Measurements from ENCODE around the gene DDX6.
"Not testable (repeated sequence)": the region's sequence is repeated elsewhere in the genome, so short reads cannot be mapped to it uniquely, and the experiment has no call there.

The DDX6 gene

GRCh38 chr11:118735203-118735602 lies 55.8 kb downstream of the DDX6 start:
- DNase-seq, result no peak

GRCh38 chr11:118734031-118734430 lies 56.9 kb downstream of the DDX6 start:
- no peak for DNase-seq

GRCh38 chr11:118729753-118730152 lies 61.2 kb downstream of the DDX6 start:
- not testable (repeated sequence) for DNase-seq

DNA sequence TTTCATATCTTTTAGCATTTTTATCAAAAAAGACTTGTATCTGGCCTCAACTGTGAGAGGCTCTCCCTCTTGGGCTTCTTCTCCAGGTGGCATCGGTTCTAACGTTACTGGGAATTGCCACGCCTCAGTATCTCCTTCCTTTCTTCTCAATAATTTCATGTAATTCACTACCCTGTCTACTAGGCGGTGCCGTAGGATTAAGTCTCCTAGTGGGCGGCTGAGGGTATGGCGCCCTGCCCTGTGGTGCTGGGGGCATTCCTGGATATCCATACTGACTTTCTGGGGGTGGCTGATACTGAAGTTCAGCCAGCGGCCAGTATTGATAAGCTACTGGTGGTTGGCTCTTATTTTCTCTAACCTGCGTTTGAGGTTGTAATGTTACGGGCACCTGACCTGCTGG lies 62.9 kb downstream of the DDX6 start:
- not testable (repeated sequence) for DNase-seq

DNA sequence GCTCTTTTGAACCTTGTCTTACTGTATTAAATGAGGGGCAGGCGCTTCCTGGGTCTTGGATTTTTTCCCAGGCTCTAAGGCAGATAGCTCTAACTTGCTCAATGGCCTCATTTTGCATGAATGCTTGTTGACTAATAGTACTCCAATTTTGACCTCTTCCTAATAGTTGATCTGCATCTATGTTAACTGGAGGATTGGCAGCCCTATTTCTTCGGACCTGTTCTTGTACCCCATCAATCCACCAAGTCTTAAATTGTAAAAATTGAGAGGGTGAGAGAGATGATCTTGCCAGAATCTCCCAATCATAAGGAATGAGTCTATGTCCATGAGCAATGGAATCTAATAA lies 63.3 kb downstream of the DDX6 start:
- not testable (repeated sequence) for DNase-seq

GRCh38 chr11:118727001-118727720 lies 63.8 kb downstream of the DDX6 start:
- DNase-seq, result not testable (repeated sequence)

GRCh38 chr11:118721478-118722015 lies 69.4 kb downstream of the DDX6 start:
- DNase-seq, result not testable (repeated sequence)

DNA sequence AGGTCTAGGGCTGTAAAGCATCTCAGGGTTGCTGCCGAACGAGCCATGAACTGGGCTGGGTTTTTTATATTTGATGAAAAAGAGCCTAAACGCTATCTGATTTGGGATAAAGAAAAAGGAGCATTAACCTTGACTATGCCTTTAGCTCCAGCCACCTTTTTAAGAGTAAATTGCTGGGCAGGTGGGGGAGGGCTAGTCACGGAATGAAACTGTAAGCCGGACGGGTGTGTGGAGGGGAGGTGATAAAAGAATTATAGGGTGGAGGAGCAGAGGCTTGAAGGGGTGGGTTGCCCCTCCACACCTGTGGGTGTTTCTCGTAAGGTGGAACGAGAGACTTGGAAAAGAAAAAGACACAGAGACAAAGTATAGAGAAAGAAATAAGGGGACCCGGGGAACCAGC lies 70.2 kb downstream of the DDX6 start:
- not testable (repeated sequence) for DNase-seq

DNA sequence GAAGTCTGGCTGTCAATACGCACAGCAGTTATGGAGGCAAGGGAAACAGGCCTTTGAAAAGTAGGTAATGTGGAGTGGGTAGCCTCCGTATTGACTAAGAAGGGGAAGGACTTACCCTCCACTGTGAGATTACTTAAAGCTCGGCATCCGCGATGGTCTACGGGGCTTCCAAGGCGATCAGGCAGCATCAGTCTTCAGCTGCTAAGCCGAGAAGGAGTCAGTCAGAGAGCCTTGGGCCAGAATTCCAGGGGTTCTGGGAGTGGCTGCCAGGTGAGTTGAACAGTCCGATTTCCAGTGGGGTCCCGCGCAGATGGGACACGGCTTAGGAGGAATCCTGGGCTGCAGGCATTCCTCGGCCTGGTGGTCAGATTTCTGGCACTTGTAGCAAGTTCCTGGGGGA lies 70.9 kb downstream of the DDX6 start:
- not testable (repeated sequence) for DNase-seq

DNA sequence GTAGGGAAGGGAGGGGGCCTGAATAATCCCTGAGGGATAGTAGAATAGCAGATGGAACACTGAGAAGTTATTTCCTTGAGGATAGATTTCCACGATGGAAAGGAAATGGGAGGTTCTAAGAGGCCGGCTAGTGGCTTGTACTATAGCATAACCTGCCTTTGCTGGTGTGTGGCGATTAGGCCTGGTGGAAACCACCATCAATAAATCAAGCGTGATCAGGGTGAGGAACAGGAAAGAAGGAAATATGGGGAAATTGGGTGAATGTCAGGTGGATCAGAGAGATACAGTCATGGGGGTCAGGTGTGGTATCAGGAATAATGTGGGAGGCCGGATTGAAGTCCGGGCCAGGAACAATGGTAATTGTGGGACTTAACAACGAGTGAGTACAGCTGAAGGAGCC lies 72.4 kb downstream of the DDX6 start:
- DNase-seq, result not testable (repeated sequence)

GRCh38 chr11:118717733-118718132 lies 73.2 kb downstream of the DDX6 start:
- DNase-seq, result not testable (repeated sequence)

GRCh38 chr11:118717221-118717620 lies 73.7 kb downstream of the DDX6 start:
- not testable (repeated sequence) for DNase-seq

DNA sequence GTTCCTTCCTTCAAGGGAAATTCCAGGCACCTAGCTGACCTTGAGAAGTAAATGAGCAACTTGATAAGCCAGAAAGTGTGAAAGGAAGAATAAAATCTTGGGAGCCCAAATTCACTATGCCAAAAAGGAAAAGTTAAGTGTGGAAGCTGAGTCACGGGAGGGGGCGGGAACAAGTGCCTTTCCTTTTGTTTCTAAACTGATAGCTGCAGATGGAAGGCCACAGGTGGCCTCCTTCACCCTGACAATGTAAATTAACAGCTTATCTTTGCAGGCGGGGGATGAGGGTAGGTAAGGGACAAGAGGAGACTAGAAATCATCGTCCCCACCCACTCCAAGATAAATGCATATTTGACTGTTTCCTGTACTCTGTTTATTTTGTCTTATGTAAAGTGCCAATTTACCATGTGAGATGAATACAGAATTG lies 75.1 kb downstream of the DDX6 start:
- no peak for DNase-seq

DNA sequence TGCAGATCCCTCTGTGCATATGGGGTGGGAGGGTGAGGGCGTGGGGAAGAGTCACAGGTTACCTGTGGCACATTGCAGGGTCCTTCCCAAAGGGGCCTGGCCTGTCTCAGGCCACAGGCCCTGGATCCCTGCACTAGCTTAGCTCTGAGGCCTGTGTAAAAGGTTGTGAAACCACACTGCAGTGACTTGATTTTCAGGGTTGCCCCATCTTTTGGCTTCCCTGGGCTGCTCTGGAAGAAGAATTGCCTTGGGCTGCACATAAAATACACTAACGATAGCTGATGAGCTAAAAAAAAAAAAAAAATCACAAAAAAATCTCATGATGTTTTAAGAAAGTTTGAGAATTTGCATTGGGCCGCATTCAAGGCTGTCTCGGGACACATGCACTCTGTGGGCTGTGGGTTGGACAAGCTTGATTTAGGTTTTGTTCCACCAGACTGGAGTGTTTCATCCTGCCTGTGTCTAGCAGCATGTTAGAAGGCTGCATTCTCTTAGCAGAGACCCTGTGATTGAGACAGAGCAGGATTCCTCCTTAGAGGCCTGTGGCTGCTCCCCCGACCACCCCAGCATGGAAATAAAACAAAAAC lies 75.6 kb downstream of the DDX6 start:
- no peak for DNase-seq

DNA sequence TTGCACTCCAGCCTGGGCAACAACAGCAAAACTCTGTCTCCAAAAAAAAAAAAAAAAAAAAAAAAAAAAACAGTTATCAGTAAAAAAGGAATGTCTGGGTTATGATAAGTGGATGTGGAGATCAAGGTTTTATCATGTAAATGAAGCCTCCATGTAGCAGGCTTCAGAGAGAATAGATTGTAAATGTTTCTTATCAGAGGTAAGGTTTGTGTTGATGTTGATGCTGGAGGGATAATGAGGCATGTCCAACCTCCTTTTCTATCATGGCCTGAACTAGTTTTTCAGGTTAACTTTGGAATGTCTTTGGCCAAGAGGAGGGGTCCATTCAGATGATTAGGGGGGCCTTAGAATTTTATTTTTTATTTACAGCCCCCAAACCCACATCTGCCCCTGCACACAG lies 76.1 kb downstream of the DDX6 start:
- no peak for DNase-seq

GRCh38 chr11:118714416-118714815 lies 76.5 kb downstream of the DDX6 start:
- DNase-seq, result not testable (repeated sequence)

- DNase-seq, result no peak
Observed at GRCh38 chr11:118708296-118708695, 82.7 kb downstream of the DDX6 start.

- no peak for DNase-seq
Observed at GRCh38 chr11:118706546-118706825, 84.5 kb downstream of the DDX6 start.

GRCh38 chr11:118705791-118706545 lies 85.0 kb downstream of the DDX6 start:
- peak; percentile 45 for DNase-seq

DNA sequence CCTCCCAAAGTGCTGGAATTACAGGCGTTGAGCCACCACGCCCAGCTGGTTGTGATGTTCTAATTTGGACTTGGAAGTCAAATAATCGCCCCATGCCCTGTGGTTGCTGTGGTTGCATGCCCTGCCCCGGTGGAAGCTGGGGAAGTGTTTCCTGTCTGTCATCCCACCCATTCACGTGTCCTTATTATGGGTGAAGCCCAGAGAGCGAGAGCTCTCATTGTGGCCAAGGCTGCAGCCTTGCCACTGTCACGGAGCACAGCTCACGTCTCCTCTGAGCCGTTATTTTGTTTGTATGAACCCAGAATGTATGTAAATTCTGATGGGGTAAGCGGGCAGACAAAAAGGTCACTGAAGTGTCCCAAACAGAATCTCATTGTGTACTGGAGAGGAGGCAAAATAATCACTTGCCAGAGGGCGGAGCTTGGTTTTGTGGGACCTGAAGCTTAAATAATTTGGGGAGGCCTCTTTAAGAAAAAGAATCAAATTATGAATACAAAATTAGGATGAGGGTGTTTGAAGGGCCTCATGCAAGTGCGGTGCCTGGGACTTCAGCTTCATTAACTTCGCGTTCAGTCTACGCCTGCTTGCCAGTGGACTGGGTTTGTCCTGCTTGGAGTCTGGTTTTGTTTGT lies 85.7 kb downstream of the DDX6 start:
- DNase-seq, result peak; percentile 67

DNA sequence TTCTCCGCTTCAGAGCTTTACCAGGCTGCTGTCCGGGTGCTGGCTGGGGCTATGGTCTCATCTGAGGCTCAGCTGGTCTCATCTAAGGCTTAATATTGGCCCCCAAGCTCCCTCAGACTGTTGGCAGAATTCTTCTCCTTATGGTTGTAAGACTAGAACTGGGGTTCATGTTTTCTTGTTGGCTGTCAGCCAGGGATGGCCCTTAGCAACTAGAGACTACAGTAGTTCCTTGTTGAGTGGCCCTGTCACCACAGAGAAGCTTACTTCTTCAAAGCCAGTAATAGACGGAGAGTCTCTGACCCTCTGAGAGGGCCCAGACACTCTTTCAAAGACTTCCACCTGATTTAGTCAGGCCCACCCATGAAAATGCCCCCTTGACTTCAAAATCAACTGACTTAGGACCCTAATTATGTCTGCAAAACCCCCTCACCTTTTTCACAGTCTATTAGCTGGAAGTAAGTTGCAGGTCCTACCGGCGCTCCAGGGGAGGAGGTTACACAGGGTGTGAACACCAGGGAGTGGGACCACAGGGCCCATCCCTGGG lies 87.3 kb downstream of the DDX6 start:
- DNase-seq, result peak; percentile 29

DNA sequence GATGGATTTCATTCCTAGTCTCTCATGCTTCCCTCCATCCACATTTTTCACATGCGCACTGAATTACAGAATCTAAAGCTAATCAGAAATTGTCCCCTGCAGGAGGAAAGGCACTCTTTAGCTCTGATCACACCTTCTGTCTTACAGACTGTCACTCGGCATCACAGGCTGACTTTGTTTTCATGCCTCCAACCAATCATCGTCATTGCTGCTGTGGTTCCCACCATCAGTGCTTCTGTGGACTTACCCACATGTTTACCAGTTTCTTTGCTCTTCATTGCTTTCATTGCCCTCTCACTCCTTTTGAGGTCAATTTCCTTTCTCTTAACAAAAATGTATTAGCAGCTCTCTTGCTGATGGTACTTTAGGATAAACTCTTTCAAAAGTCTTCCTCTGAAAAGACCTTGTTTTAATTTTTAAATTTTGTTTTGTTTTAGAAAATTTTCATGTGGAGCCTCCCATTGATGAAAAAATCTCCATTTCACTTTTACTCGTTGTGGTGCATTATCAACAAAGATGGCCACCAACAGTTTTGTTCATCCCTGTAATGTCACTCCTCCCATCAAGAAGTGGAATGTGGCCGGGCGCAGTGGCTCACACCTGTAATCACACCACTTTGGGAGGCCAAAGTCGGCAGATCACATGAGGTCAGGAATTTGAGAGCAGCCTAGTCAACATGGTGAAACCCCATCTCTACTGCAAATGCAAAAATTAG lies 91.3 kb downstream of the DDX6 start:
- no peak for DNase-seq

Measured in GDM1 (cell line).